IMR-90 (cell line): ENCODE results near the gene ITGB4. TPM values are rescaled to one million over a fixed set of nuclear protein-coding genes. Genes with fewer than 3 reads are reported as not detected.

ENCODE experiments used
- ATAC-seq: fragments of 200-7000 bp; cut with Tn5 transposase; 2 replicates; pipeline ENCODE4 v1.9.1; 2020; ENCODE audit warnings: low read depth, mild to moderate bottlenecking, moderate library complexity
- BruUV-seq: library from RNA; stranded (reverse); fragments of 400-500 nt; replicated peaks from 2 replicates; lab custom pipeline; 2021; lab: Mats Ljungman, UMichigan
- CTCF ChIA-PET: fragments of 300-600 bp; formaldehyde crosslinking; extraction: SDS; loops from one replicate; lab custom pipeline; 2021; ENCODE audit warnings: antibody characterized with exemption; lab: Yijun Ruan, JAX
- POLR2A ChIA-PET: fragments of 300-600 bp; sonication (Branson Sonifier 250); formaldehyde crosslinking; loops from one replicate; lab custom pipeline; 2022; ENCODE audit warnings: antibody characterized with exemption; ENCODE audit not compliant: unreplicated experiment; lab: Charles Lee
- DNase-seq: peaks from one replicate; pipeline ENCODE4 v3.0.0; 2013
- H2AFZ ChIP-seq: replicated peaks from 2 replicates; pipeline ENCODE3; 2013; ENCODE audit warnings: low read length, mild to moderate bottlenecking; ENCODE audit not compliant: poor library complexity
- H2AK5ac ChIP-seq: 2 replicates; pipeline ENCODE4 v1.6.1; 2013; ENCODE audit warnings: low read depth, low read length, inconsistent platforms
- H2AK9ac ChIP-seq: replicated peaks from 2 replicates; pipeline ENCODE3; 2013; ENCODE audit warnings: mild to moderate bottlenecking, low read depth, low read length, moderate library complexity; ENCODE audit not compliant: poor library complexity
- H2BK120ac ChIP-seq: 2 replicates; pipeline ENCODE4 v1.6.1; 2013; ENCODE audit warnings: low read depth, low read length, inconsistent platforms
- H2BK15ac ChIP-seq: 3 replicates; pipeline ENCODE4 v1.6.1; 2013; ENCODE audit warnings: low read depth, low read length, inconsistent platforms
- H2BK20ac ChIP-seq: 2 replicates; pipeline ENCODE4 v1.6.1; 2013; ENCODE audit warnings: low read depth, mild to moderate bottlenecking, inconsistent platforms, low read length, moderate library complexity
- H2BK5ac ChIP-seq: 2 replicates; pipeline ENCODE4 v1.6.1; 2013; ENCODE audit warnings: mild to moderate bottlenecking, low read depth, low read length, inconsistent platforms; ENCODE audit not compliant: poor library complexity, severe bottlenecking
- H3K14ac ChIP-seq: replicated peaks from 2 replicates; pipeline ENCODE4 v1.6.1; 2013; ENCODE audit warnings: low read depth, low read length, inconsistent platforms
- H3K18ac ChIP-seq: 2 replicates; pipeline ENCODE4 v1.6.1; 2013; ENCODE audit warnings: low read depth, low read length, control low read depth
- H3K23ac ChIP-seq: 2 replicates; pipeline ENCODE4 v1.6.1; 2013; ENCODE audit warnings: low read depth, low read length, inconsistent platforms
- H3K27ac ChIP-seq: 2 replicates; pipeline ENCODE4 v1.5.1; 2013; ENCODE audit warnings: mild to moderate bottlenecking, control low read depth, low read length; ENCODE audit not compliant: insufficient read depth
- H3K27me3 ChIP-seq: 2 replicates; pipeline ENCODE4 v1.6.1; 2013; ENCODE audit warnings: low read length; ENCODE audit not compliant: control insufficient read depth, insufficient read depth
- H3K36me3 ChIP-seq: 2 replicates; pipeline ENCODE4 v1.6.1; 2013; ENCODE audit warnings: low read length, mixed read lengths; ENCODE audit not compliant: control insufficient read depth, insufficient read depth
- H3K4ac ChIP-seq: 2 replicates; pipeline ENCODE4 v1.6.1; 2013; ENCODE audit warnings: low read depth, low read length, inconsistent platforms
- H3K4me1 ChIP-seq: 2 replicates; pipeline ENCODE4 v1.6.1; 2013; ENCODE audit warnings: low read length, mixed read lengths; ENCODE audit not compliant: control insufficient read depth, insufficient read depth
- H3K4me2 ChIP-seq: 2 replicates; pipeline ENCODE4 v1.6.1; 2013; ENCODE audit warnings: low read depth, mild to moderate bottlenecking, control low read depth, low read length, moderate library complexity
- H3K4me3 ChIP-seq: 2 replicates; pipeline ENCODE4 v1.5.1; 2013; ENCODE audit warnings: low read depth, mild to moderate bottlenecking, control low read depth, low read length, moderate library complexity; ENCODE audit not compliant: insufficient read depth
- H3K56ac ChIP-seq: 2 replicates; pipeline ENCODE4 v1.6.1; 2013; ENCODE audit warnings: low read length, inconsistent platforms; ENCODE audit not compliant: insufficient read depth; ENCODE audit errors: extremely low read depth
- H3K79me1 ChIP-seq, 2 experiments: 2 replicates each; pipeline ENCODE4 v1.6.1; 2013; ENCODE audit warnings: low read length in 2 of 2, inconsistent platforms in 1 of 2, low read depth in 1 of 2
- H3K9ac ChIP-seq: 2 replicates; pipeline ENCODE4 v1.6.1; 2013; ENCODE audit warnings: low read depth, low read length, control low read depth
- H3K9me1 ChIP-seq: 2 replicates; pipeline ENCODE4 v1.6.1; 2013; ENCODE audit warnings: low read length, inconsistent platforms; ENCODE audit not compliant: insufficient read depth
- H3K9me3 ChIP-seq: 2 replicates; pipeline ENCODE4 v1.6.1; 2013; ENCODE audit warnings: low read length; ENCODE audit not compliant: control insufficient read depth, insufficient read depth
- H4K20me1 ChIP-seq: 2 replicates; pipeline ENCODE4 v1.6.1; 2013; ENCODE audit warnings: low read length, inconsistent platforms; ENCODE audit not compliant: insufficient read depth
- H4K5ac ChIP-seq: 2 replicates; pipeline ENCODE4 v1.6.1; 2013; ENCODE audit warnings: mild to moderate bottlenecking, low read depth, low read length, control low read depth
- H4K8ac ChIP-seq, 2 experiments: 2 replicates each; pipeline ENCODE4 v1.6.1; 2013; ENCODE audit warnings: low read depth in 2 of 2, low read length in 2 of 2, control low read depth in 1 of 2, inconsistent platforms in 1 of 2
- H4K91ac ChIP-seq: 2 replicates; pipeline ENCODE4 v1.6.1; 2013; ENCODE audit warnings: low read depth, low read length, inconsistent platforms; ENCODE audit not compliant: insufficient read depth
- BHLHE40 ChIP-seq: fragments of 150-350 bp; IDR thresholded peaks from 2 replicates; pipeline ENCODE4 v1.6.1; 2016; ENCODE audit warnings: mild to moderate bottlenecking, low read depth, low read length
- CEBPB ChIP-seq: IDR thresholded peaks from 2 replicates; pipeline ENCODE4 v1.6.1; 2012; ENCODE audit warnings: low read depth, low read length, improper control_type of control experiment
- CHD1 ChIP-seq: IDR thresholded peaks from 2 replicates; pipeline ENCODE4 v1.6.1; 2012; ENCODE audit warnings: low read depth, low read length, improper control_type of control experiment
- CTCF ChIP-seq: conservative IDR thresholded peaks from 2 replicates; pipeline ENCODE4 v1.5.1; 2012; ENCODE audit warnings: mild to moderate bottlenecking, low read depth, low read length, improper control_type of control experiment
- ELK1 ChIP-seq: fragments of 150-350 bp; IDR thresholded peaks from 2 replicates; pipeline ENCODE4 v1.6.1; 2016; ENCODE audit warnings: low read depth, mild to moderate bottlenecking, low read length, moderate library complexity, borderline replicate concordance
- FOS ChIP-seq: fragments of 150-350 bp; IDR thresholded peaks from 2 replicates; pipeline ENCODE4 v1.6.1; 2016; ENCODE audit warnings: low read depth, low read length
- MAFK ChIP-seq: IDR thresholded peaks from 2 replicates; pipeline ENCODE4 v1.6.1; 2012; ENCODE audit warnings: low read depth, low read length, improper control_type of control experiment
- MAZ ChIP-seq: IDR thresholded peaks from 2 replicates; pipeline ENCODE4 v1.6.1; 2012; ENCODE audit warnings: low read depth, mild to moderate bottlenecking, low read length, improper control_type of control experiment, moderate library complexity, borderline replicate concordance
- MXI1 ChIP-seq: IDR thresholded peaks from 2 replicates; pipeline ENCODE4 v1.6.1; 2012; ENCODE audit warnings: low read depth, mild to moderate bottlenecking, low read length, moderate library complexity, borderline replicate concordance
- NFE2L2 ChIP-seq: fragments of 150-350 bp; IDR thresholded peaks from 2 replicates; pipeline ENCODE4 v1.6.1; 2016; ENCODE audit warnings: low read depth, mild to moderate bottlenecking, low read length
- POLR2A ChIP-seq: IDR thresholded peaks from 2 replicates; pipeline ENCODE4 v1.6.1; 2012; ENCODE audit warnings: mild to moderate bottlenecking, low read depth, low read length
- RAD21 ChIP-seq: IDR thresholded peaks from 2 replicates; pipeline ENCODE4 v1.6.1; 2012; ENCODE audit warnings: low read length, improper control_type of control experiment
- RCOR1 ChIP-seq: IDR thresholded peaks from 2 replicates; pipeline ENCODE4 v1.6.1; 2012; ENCODE audit warnings: mild to moderate bottlenecking, low read length, improper control_type of control experiment; ENCODE audit not compliant: insufficient replicate concordance
- RFX5 ChIP-seq: IDR thresholded peaks from 2 replicates; pipeline ENCODE4 v1.8.0; 2012; ENCODE audit warnings: low read depth, mild to moderate bottlenecking, low read length, moderate library complexity
- SMC3 ChIP-seq: fragments of 150-350 bp; IDR thresholded peaks from 2 replicates; pipeline ENCODE4 v1.6.1; 2016; ENCODE audit warnings: low read depth, mild to moderate bottlenecking, antibody characterized with exemption, low read length, moderate library complexity
- USF2 ChIP-seq: fragments of 150-350 bp; IDR thresholded peaks from 2 replicates; pipeline ENCODE4 v1.6.1; 2017; ENCODE audit warnings: mild to moderate bottlenecking, antibody characterized with exemption, low read length, low read depth
- WGBS, 2 experiments: methylation state at CpG; one replicate each; pipeline versions ENCODE4 v1.1.5 to v1.1.7; 2013; ENCODE audit warnings: missing lambda C conversion rate in 2 of 2; ENCODE audit not compliant: insufficient read length in 1 of 2; ENCODE audit errors: extremely low coverage in 2 of 2; 5-methylcytosine and 5-hydroxymethylcytosine counted together
- dilution Hi-C: fragments of 300-500 bp; cut with HindIII; formaldehyde crosslinking; loops from one replicate; pipeline ENCODE4 v1.14.3; 2018; ENCODE audit warnings: low sequenced_read_pairs; ENCODE audit not compliant: unreplicated experiment
- in situ Hi-C: fragments of 300-500 bp; cut with MboI; formaldehyde crosslinking; loops from 3 replicates; pipeline ENCODE4 v1.14.3; 2019; ENCODE audit warnings: low sequenced_read_pairs, inconsistent platforms, mixed read lengths
- intact Hi-C: fragments of 100-400 bp; cut with micrococcal nuclease; formaldehyde crosslinking; loops from 2 replicates; pipeline ENCODE4 v1.10.0; 2022
- polyA plus RNA-seq, 3 experiments: library from polyadenylated mRNA; depleted of rRNA; stranded (reverse); fragments of >200 nt; gene quantifications; 2 replicates each; pipeline ENCODE4 v1.2.3, GENCODE V29; 2012; ENCODE audit warnings: low replicate concordance in 1 of 3
- total RNA-seq: library from RNA; depleted of rRNA; stranded (reverse); fragments of >200 nt; gene quantifications from 2 replicates; pipeline ENCODE4 v1.2.3, GENCODE V29; 2012

Gene ITGB4
- total and polyA plus RNA-seq, 2 of the 4 experiments (the other 2 are of a cell fraction): under 0.01 to 0.27 TPM

DNA sequence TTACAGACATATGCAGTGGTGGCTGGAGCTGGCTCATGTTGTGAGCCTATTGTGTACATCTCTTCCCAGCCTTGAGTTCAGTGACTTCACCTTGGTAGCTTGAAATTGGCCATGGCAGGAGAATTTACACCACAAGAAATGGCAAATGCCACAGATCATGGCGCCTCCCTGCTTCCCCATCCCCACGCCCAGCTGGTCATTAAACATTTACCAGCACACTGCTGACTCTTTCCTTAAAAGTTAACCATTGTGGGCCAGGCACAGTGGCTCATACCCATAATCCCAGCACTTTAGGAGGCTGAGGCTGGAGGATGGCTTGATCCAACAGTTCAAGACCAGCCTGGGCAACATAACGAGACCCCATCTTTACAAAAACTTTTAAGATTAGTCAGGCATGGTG is 22.6 kb upstream of the ITGB4 start:
- Histone ChIP-seq H4K5ac (no peak overlapping the region), H3K14ac (no peak overlapping the region), H3K4me1 (peaks cover 15% of the 10 kb centered on the region), H2BK20ac (no peak overlapping the region), H2AFZ (no peak overlapping the region), H2BK15ac (no peak overlapping the region; the same call in 2 of the 3 replicates), H3K4me2 (no peak overlapping the region), H3K18ac (no peak overlapping the region), H3K4ac (no peak overlapping the region), H2BK120ac (no peak overlapping the region), H3K23ac (no peak overlapping the region), H3K27me3 (no peaks in the 10 kb centered on the region), H4K20me1 (peaks cover 40% of the 10 kb centered on the region), H3K9me3 (no peaks in the 10 kb centered on the region), H3K4me3 (no peak overlapping the region), H4K91ac (no peak overlapping the region), H3K9ac (no peak overlapping the region), H2BK5ac (no peak overlapping the region), H2AK9ac (no peak overlapping the region), H3K9me1 (peaks cover 36% of the 10 kb centered on the region), H4K8ac (no peak overlapping the region), H3K27ac (no peak overlapping the region), H3K36me3 (peaks cover 64% of the 10 kb centered on the region), H2AK5ac (no peak overlapping the region), H3K79me1 (peaks cover 32 to 88% of the 10 kb centered on the region in 2 experiments), H3K56ac (no peak overlapping the region)
- dilution Hi-C loops: no loop called here
- ATAC-seq (no peak), DNase-seq (no peak)
- CTCF ChIA-PET: interaction anchor here (0.5 kb wide), 1 partner anchor 713 kb away, joined by 3 read pairs; no protein-coding TSS in a partner anchor
- intact Hi-C loops: no loop called here
- POLR2A ChIA-PET: no interaction called here
- no peak for TF ChIP-seq MXI1
- no peak for TF ChIP-seq CEBPB
- TF ChIP-seq RFX5: no peak
- no peak for TF ChIP-seq SMC3
- TF ChIP-seq USF2: no peak
- TF ChIP-seq CTCF: no peak
- no peak for TF ChIP-seq BHLHE40
- no peak for TF ChIP-seq POLR2A
- TF ChIP-seq CHD1: no peak
- TF ChIP-seq MAZ: no peak
- no peak for TF ChIP-seq MAFK
- no peak for TF ChIP-seq NFE2L2
- TF ChIP-seq RCOR1: no peak
- TF ChIP-seq RAD21: no peak
- no peak for TF ChIP-seq FOS
- no peak for TF ChIP-seq ELK1
- no CpG with 5 or more reads among the region's 3 CpGs for WGBS, 2 experiments
- no TSS peak for BruUV-seq
- in situ Hi-C loops: no loop called here
